CD14-positive monocyte (primary cell): Measurements from ENCODE around the gene STRBP. TPM values are rescaled to one million over a fixed set of nuclear protein-coding genes. Genes with fewer than 3 reads are reported as not detected.

Experiments
- DNase-seq, 3 donors: peaks; one replicate each; pipeline ENCODE4 v3.0.0-alpha.2; 2011 to 2022
- H2AFZ ChIP-seq: 2 replicates; pipeline ENCODE4 v1.6.0; 2012; ENCODE audit warnings: mild to moderate bottlenecking, low read depth, low read length, inconsistent platforms; ENCODE audit not compliant: insufficient read depth, poor library complexity, severe bottlenecking
- H3K27ac ChIP-seq, 2 donors: 1 replicate in 1 of 2; 2 replicates in 1 of 2; pipeline ENCODE4 v1.5.1; 2012 to 2013; ENCODE audit warnings: low read length in 2 of 2, control low read depth in 1 of 2, inconsistent platforms in 1 of 2, low read depth in 1 of 2, mild to moderate bottlenecking in 1 of 2
- H3K27me3 ChIP-seq, 2 donors: one replicate each; pipeline versions ENCODE4 v1.6.0 to v1.6.1; 2011 to 2013; ENCODE audit warnings: low read length in 2 of 2; ENCODE audit not compliant: control insufficient read depth in 2 of 2, insufficient read depth in 2 of 2
- H3K36me3 ChIP-seq, 2 donors: replicated peaks in 1 of 2; 1 replicate in 1 of 2; 2 replicates in 1 of 2; pipeline versions ENCODE4 v1.5.1 to v1.6.1; 2012 to 2013; ENCODE audit warnings: low read length in 2 of 2, control low read depth in 1 of 2, inconsistent platforms in 1 of 2, mild to moderate bottlenecking in 1 of 2; ENCODE audit not compliant: insufficient read depth in 2 of 2, control insufficient read depth in 1 of 2
- H3K4me1 ChIP-seq, 2 donors: 1 replicate in 1 of 2; 2 replicates in 1 of 2; pipeline versions ENCODE4 v1.5.1 to v1.6.1; 2012 to 2013; ENCODE audit warnings: low read length in 2 of 2, control low read depth in 1 of 2, inconsistent platforms in 1 of 2, mild to moderate bottlenecking in 1 of 2, moderate library complexity in 1 of 2; ENCODE audit not compliant: insufficient read depth in 2 of 2, control insufficient read depth in 1 of 2
- H3K4me2 ChIP-seq: replicated peaks from 2 replicates; pipeline ENCODE3; 2012; ENCODE audit warnings: low read length, moderate library complexity, mild to moderate bottlenecking; ENCODE audit not compliant: poor library complexity, severe bottlenecking; ENCODE audit errors: extremely low read depth
- H3K4me3 ChIP-seq, 3 experiments: fragments of 200-600 bp in 1 of 3; sonication (generic) in 1 of 3; replicated peaks in 1 of 3; 1 replicate in 2 of 3; 2 replicates in 1 of 3; pipeline ENCODE4 v1.5.1; 2011 to 2013; ENCODE audit warnings: low read length in 3 of 3, mild to moderate bottlenecking in 3 of 3, control low read depth in 2 of 3, low read depth in 2 of 3, inconsistent platforms in 1 of 3, moderate library complexity in 1 of 3
- H3K79me2 ChIP-seq: 2 replicates; pipeline ENCODE4 v1.6.0; 2012; ENCODE audit warnings: mild to moderate bottlenecking, control low read depth, inconsistent platforms, low read length, moderate library complexity; ENCODE audit not compliant: insufficient read depth
- H3K9ac ChIP-seq: 2 replicates; pipeline ENCODE4 v1.6.0; 2017; ENCODE audit warnings: low read length, mild to moderate bottlenecking; ENCODE audit not compliant: insufficient read depth, poor library complexity, severe bottlenecking
- H3K9me3 ChIP-seq, 2 donors: replicated peaks in 1 of 2; 1 replicate in 1 of 2; 2 replicates in 1 of 2; pipeline versions ENCODE4 v1.5.1 to v1.6.1; 2012 to 2013; ENCODE audit warnings: low read length in 2 of 2, control low read depth in 1 of 2; ENCODE audit not compliant: control insufficient read depth in 1 of 2, insufficient read depth in 1 of 2
- H4K20me1 ChIP-seq: 2 replicates; pipeline ENCODE4 v1.6.0; 2012; ENCODE audit warnings: mild to moderate bottlenecking, low read length, control low read depth, moderate library complexity; ENCODE audit not compliant: insufficient read depth
- H3K27ac Mint-ChIP-seq, 7 donors: one replicate each; pipeline ENCODE4 v1.8.0; 2020; ENCODE audit warnings: mild to moderate bottlenecking in 7 of 7, mixed read lengths in 7 of 7, moderate library complexity in 6 of 7, inconsistent platforms in 2 of 7
- H3K27me3 Mint-ChIP-seq, 3 donors: one replicate each; pipeline ENCODE4 v1.8.0; 2021 to 2022; ENCODE audit warnings: low read depth in 3 of 3, mild to moderate bottlenecking in 3 of 3, mixed read lengths in 3 of 3, moderate library complexity in 3 of 3, inconsistent platforms in 1 of 3
- H3K36me3 Mint-ChIP-seq, 2 donors: one replicate each; pipeline ENCODE4 v1.8.0; 2020; ENCODE audit warnings: mixed read lengths in 2 of 2, inconsistent platforms in 1 of 2, mild to moderate bottlenecking in 1 of 2
- H3K4me1 Mint-ChIP-seq: one replicate; pipeline ENCODE4 v1.8.0; 2020; ENCODE audit warnings: mild to moderate bottlenecking, mixed read lengths
- H3K4me3 Mint-ChIP-seq, 2 donors: one replicate each; pipeline ENCODE4 v1.8.0; 2020; ENCODE audit warnings: mild to moderate bottlenecking in 2 of 2, mixed read lengths in 2 of 2, moderate library complexity in 1 of 2
- H3K9me3 Mint-ChIP-seq, 7 donors: one replicate each; pipeline ENCODE4 v1.8.0; 2020 to 2022; ENCODE audit warnings: mixed read lengths in 7 of 7, mild to moderate bottlenecking in 6 of 7, moderate library complexity in 6 of 7, inconsistent platforms in 2 of 7
- CTCF ChIP-seq: fragments of 200-600 bp; IDR thresholded peaks from one replicate; pipeline ENCODE4 v1.8.0; 2022; ENCODE audit warnings: antibody characterized with exemption, mild to moderate bottlenecking
- WGBS: methylation state at CpG from one replicate; pipeline ENCODE4 v1.1.5; 2013; ENCODE audit warnings: missing lambda C conversion rate; ENCODE audit not compliant: insufficient coverage; 5-methylcytosine and 5-hydroxymethylcytosine counted together
- intact Hi-C, 2 donors: fragments of 100-400 bp; cut with micrococcal nuclease; formaldehyde crosslinking; loops; one replicate each; pipeline versions ENCODE4 v1.15.0 to v1.15.1; 2023
- polyA plus RNA-seq, 3 donors: library from polyadenylated mRNA; depleted of rRNA in 1 of 3; unstranded in 2 of 3; stranded (reverse) in 1 of 3; fragments of 300-500 nt in 2 of 3; fragments of >200 nt in 1 of 3; fragmentation: Illumina TruSeq in 2 of 3; gene quantifications; 1 replicate in 2 of 3; 2 replicates in 1 of 3; pipeline ENCODE4 v1.2.3, GENCODE V29; 2012 to 2021

STRBP gene
- polyA plus RNA-seq, 3 donors = 0.97 to 1.9 (median 1.9) TPM

GRCh38 chr9:123116036-123116435, 152.3 kb downstream of the STRBP start:
- no peaks in the 10 kb centered on the region for H3K79me2 ChIP-seq
- no peak overlapping the region for H3K9ac ChIP-seq
- TF ChIP-seq CTCF = no peak
- intact Hi-C loops = no loop called here
- no peak overlapping the region for H2AFZ ChIP-seq
- H3K4me3 ChIP-seq = no peak overlapping the region
- Mint-ChIP-seq H3K4me1 (peaks cover 6% of the 10 kb centered on the region), H3K27ac (no peak overlapping the region), H3K4me3 (no peak overlapping the region), H3K9me3 (no peaks in the 10 kb centered on the region), H3K27me3 (peaks cover 0 to 4% (median 0%) of the 10 kb centered on the region in 3 donors), H3K36me3 (peaks cover 0 to 5% of the 10 kb centered on the region in 2 donors)
- no peak overlapping the region for H3K4me2 ChIP-seq
- no peak for DNase-seq
- WGBS = 60% methylated on average over 2 of the region's 6 CpGs
- no peaks in the 10 kb centered on the region for H3K4me1 ChIP-seq
- no peaks in the 10 kb centered on the region for H4K20me1 ChIP-seq
- H3K36me3 ChIP-seq = no peaks in the 10 kb centered on the region
- H3K27me3 ChIP-seq = no peaks in the 10 kb centered on the region
- H3K27ac ChIP-seq = no peak overlapping the region
- H3K9me3 ChIP-seq = no peaks in the 10 kb centered on the region

- Histone ChIP-seq H3K27me3 (no peaks in the 10 kb centered on the region), H3K79me2 (no peaks in the 10 kb centered on the region), H3K9me3 (no peaks in the 10 kb centered on the region), H3K36me3 (peaks cover 0 to under 1% of the 10 kb centered on the region in 2 donors), H4K20me1 (no peaks in the 10 kb centered on the region), H3K4me3 (no peak overlapping the region), H2AFZ (no peak overlapping the region), H3K4me1 (no peaks in the 10 kb centered on the region), H3K27ac (no peak overlapping the region), H3K9ac (no peak overlapping the region), H3K4me2 (no peak overlapping the region)
- Mint-ChIP-seq H3K36me3 (peaks cover 0 to 5% of the 10 kb centered on the region in 2 donors), H3K27ac (peak overlapping the region in 1 of 7 donors; percentile 12), H3K9me3 (no peaks in the 10 kb centered on the region), H3K4me3 (no peak overlapping the region), H3K27me3 (peaks cover 0 to 4% (median 0%) of the 10 kb centered on the region in 3 donors), H3K4me1 (peaks cover 6% of the 10 kb centered on the region)
- TF ChIP-seq CTCF = no peak
- intact Hi-C loops = no loop called here
- no peak for DNase-seq
- WGBS = 98% methylated on average over 15 of the region's 16 CpGs
Measured at GRCh38 chr9:123115146-123115913, 153.1 kb downstream of the STRBP start.
